HCT116 (cell line): ENCODE results near the gene KRTAP5-3.

ENCODE experiments used
- CTCF ChIP-seq, 3 experiments: fragments of 200-600 bp in 1 of 3; sonication (generic) in 1 of 3; IDR thresholded peaks in 2 of 3; conservative IDR thresholded peaks in 1 of 3; 2 replicates each; pipeline ENCODE4 v1.5.1; 2012 to 2017; ENCODE audit warnings: low read depth in 2 of 3, low read length in 2 of 3, antibody characterized with exemption in 1 of 3, borderline replicate concordance in 1 of 3, control low read depth in 1 of 3, mild to moderate bottlenecking in 1 of 3, mixed read lengths in 1 of 3, mixed run types in 1 of 3, moderate library complexity in 1 of 3; ENCODE audit not compliant: insufficient read depth in 1 of 3
- POLR2AphosphoS5 ChIP-seq: IDR thresholded peaks from 2 replicates; pipeline ENCODE4 v1.6.1; 2011; ENCODE audit warnings: mild to moderate bottlenecking, low read depth, low read length, moderate library complexity

GRCh38 chr11:1570896-1571759 is 37.1 kb downstream of the KRTAP5-3 start:
- no peak for TF ChIP-seq CTCF (IDR thresholded peaks at IDR 0.05 in 2 of 3, conservative IDR thresholded peaks at IDR 0.05 in 1 of 3; ENCODE audit: borderline replicate concordance in 1 of 3, insufficient read depth in 1 of 3, low read depth in 2 of 3, low read length in 2 of 3)
- TF ChIP-seq POLR2AphosphoS5: no peak
